SK-N-SH (cell line): ENCODE measurements around the gene SMARCA1. TPM values are rescaled to one million over a fixed set of nuclear protein-coding genes. Genes with fewer than 3 reads are reported as not detected.

ENCODE experiments used
- CTCF ChIA-PET: fragments of 300-600, 350-600 bp; formaldehyde crosslinking; extraction: SDS; loops from one replicate; lab custom pipeline; 2021; lab: Yijun Ruan, JAX
- POLR2A ChIA-PET: fragments of 350-600 bp; sonication (Branson Sonifier 250); formaldehyde crosslinking; extraction: SDS; loops from one replicate; lab custom pipeline; 2020; ENCODE audit warnings: antibody characterized with exemption, inconsistent platforms; lab: Yijun Ruan, JAX
- DNase-seq: peaks from one replicate; pipeline ENCODE4 v3.0.0; 2012
- H2AFZ ChIP-seq: fragments of 200-600 bp; sonication (generic); 2 replicates; pipeline ENCODE4 v1.8.1; 2016; ENCODE audit warnings: antibody characterized with exemption, mild to moderate bottlenecking, low read depth
- H3F3A ChIP-seq: fragments of 200-600 bp; sonication (generic); replicated peaks from 2 replicates; pipeline ENCODE3; 2016; ENCODE audit warnings: antibody characterized with exemption, mild to moderate bottlenecking; ENCODE audit not compliant: insufficient read depth
- H3K27ac ChIP-seq, 2 experiments: fragments of 200-500 bp in 1 of 2; fragments of 200-600 bp in 1 of 2; sonication (Bioruptor generic) in 1 of 2; sonication (generic), shearing (Covaris generic) in 1 of 2; 2 replicates each; pipeline versions ENCODE4 v1.5.1 to v1.6.1; 2014 to 2016; ENCODE audit warnings: low read depth in 2 of 2, inconsistent platforms in 1 of 2, low read length in 1 of 2, mild to moderate bottlenecking in 1 of 2, mixed read lengths in 1 of 2
- H3K27me3 ChIP-seq: fragments of 200-600 bp; sonication (generic), shearing (Covaris generic); 2 replicates; pipeline ENCODE4 v1.6.1; 2016; ENCODE audit warnings: mixed run types; ENCODE audit not compliant: insufficient read depth
- H3K36me3 ChIP-seq, 2 experiments: fragments of 200-500 bp in 1 of 2; fragments of 200-600 bp in 1 of 2; sonication (Bioruptor generic) in 1 of 2; sonication (generic) in 1 of 2; replicated peaks in 1 of 2; 2 replicates each; pipeline versions ENCODE3 to v1.5.1; 2014 to 2016; ENCODE audit warnings: low read length in 1 of 2, mild to moderate bottlenecking in 1 of 2; ENCODE audit not compliant: insufficient read depth in 2 of 2, control insufficient read depth in 1 of 2
- H3K4me1 ChIP-seq, 2 experiments: fragments of 200-500 bp in 1 of 2; fragments of 200-600 bp in 1 of 2; sonication (Bioruptor generic) in 1 of 2; sonication (generic), shearing (Covaris generic) in 1 of 2; 2 replicates each; pipeline versions ENCODE4 v1.5.1 to v1.6.1; 2014 to 2016; ENCODE audit warnings: low read depth in 1 of 2, low read length in 1 of 2, mixed run types in 1 of 2; ENCODE audit not compliant: insufficient read depth in 2 of 2, control insufficient read depth in 1 of 2
- H3K4me2 ChIP-seq: fragments of 200-600 bp; sonication (generic), shearing (Covaris generic); 2 replicates; pipeline ENCODE4 v1.6.1; 2017; ENCODE audit warnings: mixed run types
- H3K4me3 ChIP-seq, 2 experiments: fragments of 200-500 bp in 1 of 2; fragments of 200-600 bp in 1 of 2; sonication (Bioruptor generic) in 1 of 2; sonication (generic), shearing (Covaris generic) in 1 of 2; 2 replicates each; pipeline versions ENCODE4 v1.5.1 to v1.8.1; 2014 to 2016; ENCODE audit warnings: low read depth in 2 of 2, inconsistent platforms in 1 of 2, low read length in 1 of 2, mild to moderate bottlenecking in 1 of 2, mixed read lengths in 1 of 2, moderate library complexity in 1 of 2
- H3K79me2 ChIP-seq: fragments of 200-600 bp; sonication (generic); 2 replicates; pipeline ENCODE4 v1.8.1; 2017; ENCODE audit warnings: mild to moderate bottlenecking; ENCODE audit not compliant: insufficient read depth
- H3K9ac ChIP-seq: fragments of 200-600 bp; sonication (generic); 2 replicates; pipeline ENCODE4 v1.6.1; 2017; ENCODE audit warnings: mixed run types
- H3K9me2 ChIP-seq: fragments of 200-600 bp; sonication (generic); 2 replicates; pipeline ENCODE4 v1.6.1; 2017; ENCODE audit warnings: mixed run types
- H3K9me3 ChIP-seq: fragments of 200-600 bp; sonication (generic); 2 replicates; pipeline ENCODE4 v1.6.1; 2017; ENCODE audit warnings: mixed run types, mild to moderate bottlenecking, moderate library complexity
- H4K20me1 ChIP-seq: fragments of 200-600 bp; sonication (generic); 2 replicates; pipeline ENCODE4 v1.6.1; 2017; ENCODE audit warnings: mild to moderate bottlenecking, mixed run types; ENCODE audit not compliant: insufficient read depth
- CHD2 ChIP-seq: fragments of 150-350 bp; IDR thresholded peaks from 2 replicates; pipeline ENCODE4 v1.6.1; 2018; ENCODE audit warnings: low read length; ENCODE audit not compliant: partially characterized antibody
- CTCF ChIP-seq: fragments of 200-600 bp; sonication (generic); IDR thresholded peaks from 2 replicates; pipeline ENCODE4 v1.6.1; 2017; ENCODE audit warnings: antibody characterized with exemption, mild to moderate bottlenecking, moderate library complexity
- FOXJ3 ChIP-seq: sonication (generic); formaldehyde crosslinking; IDR thresholded peaks from 2 replicates; pipeline ENCODE4 v1.5.1; 2020; ENCODE audit warnings: mild to moderate bottlenecking, missing genetic modification reagents
- JUND ChIP-seq: IDR thresholded peaks from 2 replicates; pipeline ENCODE4 v1.4.0; 2012
- POLR2AphosphoS5 ChIP-seq: IDR thresholded peaks from 2 replicates; pipeline ENCODE4 v1.6.1; 2012; ENCODE audit warnings: low read depth, low read length
- REST ChIP-seq: IDR thresholded peaks from 2 replicates; pipeline ENCODE4 v1.6.1; 2012; ENCODE audit warnings: mild to moderate bottlenecking, low read depth, low read length, moderate library complexity
- RFX5 ChIP-seq: IDR thresholded peaks from 2 replicates; pipeline ENCODE4 v1.6.1; 2012; ENCODE audit warnings: mild to moderate bottlenecking, improper control_type of control experiment, low read length
- TAF1 ChIP-seq: IDR thresholded peaks from 2 replicates; pipeline ENCODE4 v1.6.1; 2012; ENCODE audit warnings: low read depth, mild to moderate bottlenecking, low read length, moderate library complexity, borderline replicate concordance
- TEAD4 ChIP-seq: IDR thresholded peaks from 2 replicates; pipeline ENCODE4 v1.4.0; 2012; ENCODE audit warnings: mild to moderate bottlenecking, borderline replicate concordance; ENCODE audit not compliant: insufficient read depth
- USF1 ChIP-seq: IDR thresholded peaks from 2 replicates; pipeline ENCODE4 v1.4.0; 2012; ENCODE audit warnings: low read depth, borderline replicate concordance
- USF2 ChIP-seq: fragments of 150-350 bp; IDR thresholded peaks from 2 replicates; pipeline ENCODE4 v1.6.1; 2017; ENCODE audit warnings: antibody characterized with exemption, low read length, low read depth, borderline replicate concordance
- YY1 ChIP-seq: IDR thresholded peaks from 2 replicates; pipeline ENCODE4 v1.4.0; 2012; ENCODE audit warnings: low read depth, mild to moderate bottlenecking
- ZBTB33 ChIP-seq: IDR thresholded peaks from 2 replicates; pipeline ENCODE4 v1.4.0; 2012; ENCODE audit warnings: low read depth, borderline replicate concordance
- WGBS: methylation state at CpG from one replicate; pipeline ENCODE4 v1.1.6; 2017; ENCODE audit warnings: low lambda C conversion rate; 5-methylcytosine and 5-hydroxymethylcytosine counted together
- polyA plus RNA-seq, 3 experiments: library from polyadenylated mRNA; depleted of rRNA; stranded (reverse); fragments of >200 nt; gene quantifications; 2 replicates each; pipeline ENCODE4 v1.2.3, GENCODE V29; 2012
- small RNA-seq, 7 experiments: library from RNA; depleted of rRNA; stranded (forward); fragments of <200 nt; gene quantifications; one replicate each; pipeline ENCODE3, GENCODE V24; 2012

SMARCA1 gene
- polyA plus RNA-seq, 1 of the 3 experiments (the other 2 are of a cell fraction) = 17.1 TPM

- Histone ChIP-seq H3K4me3 (no peak overlapping the region), H3F3A (no peaks in the 10 kb centered on the region), H4K20me1 (no peaks in the 10 kb centered on the region)
- CTCF ChIA-PET = no interaction called here
- TF ChIP-seq CHD2 (no peak), FOXJ3 (CRISPR knock-in tag) (no peak), TAF1 (no peak), ZBTB33 (no peak), USF1 (no peak), POLR2AphosphoS5 (no peak), CTCF (no peak), USF2 (no peak), JUND (no peak), RFX5 (no peak), TEAD4 (no peak), YY1 (no peak), REST (no peak)
- TF ChIP-seq, all 33 proteins: peak for 0
- H3K9me3 ChIP-seq = no peaks in the 10 kb centered on the region
- H3K9me2 ChIP-seq = no peaks in the 10 kb centered on the region
- H3K9ac ChIP-seq = no peak overlapping the region
- no peaks in the 10 kb centered on the region for H3K4me1 ChIP-seq
- H3K36me3 ChIP-seq = no peaks in the 10 kb centered on the region
- H3K27ac ChIP-seq = no peak overlapping the region
- H3K27me3 ChIP-seq = no peaks in the 10 kb centered on the region
- 16% methylated on average over 2 of the region's 2 CpGs for WGBS
- POLR2A ChIA-PET = no interaction called here
- H3K79me2 ChIP-seq = no peaks in the 10 kb centered on the region
- H2AFZ ChIP-seq = no peak overlapping the region
- H3K4me2 ChIP-seq = no peak overlapping the region
- no peak for DNase-seq
Observed at GRCh38 chrX:129403974-129404669, 119.2 kb downstream of the SMARCA1 start.

Small RNA genes lying within 50 kb of the gene (small RNA-seq; reads per million reads assigned to genes)
- gene RF01169 (0 reads per million in 7 experiments), gene RNA5SP513 (0 reads per million in 7 experiments), gene RPS26P56 (0 reads per million in 7 experiments)

Other genes with a start within 250 kb of the SMARCA1 start
- 18.6 and 23.3 TPM in 2 replicates for gene OCRL, start 16.8 kb upstream of the SMARCA1 start, polyA plus RNA-seq (2012; rRNA removed)
- gene APLN, start 131.5 kb upstream of the SMARCA1 start, polyA plus RNA-seq (2012; rRNA removed) = 0.71 and 0.82 TPM in 2 replicates
- gene XPNPEP2, start 215.5 kb upstream of the SMARCA1 start, polyA plus RNA-seq (2012; rRNA removed) = 0.19 and 0.21 TPM in 2 replicates